ENCODE data around the gene ACVR1B. TPM values are rescaled to one million over a fixed set of nuclear protein-coding genes. Genes with fewer than 3 reads are reported as not detected.

Gene ACVR1B
- total and polyA plus RNA-seq, 2 of the 8 experiments (the other 6 are each of a cell fraction or from before 2014, with no cell fraction given), result 16.0 to 19.2 TPM

GRCh38 chr12:51943346-51943745, 8.2 kb upstream of the ACVR1B start:
- H4K8ac ChIP-seq (ENCODE audit: extremely low read depth, insufficient read depth, low read length), result no peak overlapping the region
- H3K23ac ChIP-seq (ENCODE audit: insufficient read length), result no peak overlapping the region
- no peak overlapping the region for H2BK15ac ChIP-seq (ENCODE audit: low read length)
- H4K20me1 ChIP-seq (replicated peaks in 1 of 2; ENCODE audit: control insufficient read depth in 1 of 2, insufficient read depth in 2 of 2, low read length in 2 of 2), result no peaks in the 10 kb centered on the region
- H3K14ac ChIP-seq (ENCODE audit: insufficient read length), result no peak overlapping the region
- no peak overlapping the region for H3K9ac ChIP-seq (replicated peaks in 1 of 4; ENCODE audit: extremely low read depth in 1 of 4, low read depth in 3 of 4, low read length in 3 of 4)
- no peak overlapping the region for H3K18ac ChIP-seq (ENCODE audit: extremely low read depth, low read length)
- no peak for FAIRE-seq
- no peak overlapping the region for H2BK120ac ChIP-seq (replicated peaks; ENCODE audit: low read depth, low read length)
- H3K9me3 ChIP-seq (ENCODE audit: insufficient read depth in 2 of 2, low read depth in 1 of 2, low read length in 1 of 2), result peaks cover 0 to 5% of the 10 kb centered on the region in 2 experiments; a peak in 1 of 4 replicates
- no peaks in the 10 kb centered on the region for H3K79me1 ChIP-seq (ENCODE audit: low read depth, low read length)
- H3K4me1 ChIP-seq (replicated peaks in 1 of 4; ENCODE audit: control insufficient read depth in 3 of 4, insufficient read depth in 4 of 4, low read length in 3 of 4), result peaks cover 0 to 2% (median 0%) of the 10 kb centered on the region in 4 experiments; a peak in 2 of 7 replicates
- TF ChIP-seq JUND (IDR thresholded peaks at IDR 0.05; ENCODE audit: low read length) (no peak), SIN3A (conservative IDR thresholded peaks at IDR 0.05 in 1 of 2, IDR thresholded peaks at IDR 0.05 in 1 of 2; ENCODE audit: low read depth in 1 of 2, low read length in 2 of 2) (no peak), GABPA (IDR thresholded peaks at IDR 0.05; ENCODE audit: borderline replicate concordance, insufficient read depth, low read length) (no peak), ASH2L (IDR thresholded peaks at IDR 0.05; ENCODE audit: low read length) (no peak), POU5F1 (IDR thresholded peaks at IDR 0.05; ENCODE audit: low read depth, low read length) (no peak)
- no peak overlapping the region for H2BK12ac ChIP-seq (ENCODE audit: low read depth, low read length)
- ChIA-PET POLR2A (ENCODE audit: partially characterized antibody) (no interaction called here), CTCF (ENCODE audit: partially characterized antibody) (interaction anchor here (0.5 to 10.1 kb wide), 2 partner anchors 19 to 188 kb away, joined by 3 to 106 read pairs; no protein-coding TSS in a partner anchor)
- H4K91ac ChIP-seq (replicated peaks; ENCODE audit: insufficient read length, low read length), result no peak overlapping the region
- peaks cover 0 to 10% (median 4%) of the 10 kb centered on the region in 4 experiments; a peak in 4 of 7 replicates for H3K27me3 ChIP-seq (replicated peaks in 1 of 4; ENCODE audit: control insufficient read depth in 3 of 4, extremely low read depth in 1 of 4, insufficient read depth in 3 of 4, low read length in 3 of 4)
- no peak overlapping the region for H3K4ac ChIP-seq (replicated peaks; ENCODE audit: insufficient read length, low read depth, low read length)
- no peak for DNase-seq (ENCODE audit: low read depth in 1 of 2, low spot score in 2 of 2)
- H2AK5ac ChIP-seq (ENCODE audit: low read depth, low read length), result no peak overlapping the region
- H3K27ac ChIP-seq (ENCODE audit: low read depth, low read length), result no peak overlapping the region
- H3K56ac ChIP-seq (replicated peaks; ENCODE audit: insufficient read length, low read depth, low read length), result no peak overlapping the region
- H2BK5ac ChIP-seq (ENCODE audit: low read depth, low read length), result no peak overlapping the region
- H3K4me2 ChIP-seq (ENCODE audit: insufficient read depth in 1 of 2, low read depth in 2 of 2, low read length in 2 of 2), result no peak overlapping the region
- H2AFZ ChIP-seq (ENCODE audit: low read length), result no peak overlapping the region
- no peak overlapping the region for H2BK20ac ChIP-seq (ENCODE audit: low read length)
- no peak overlapping the region for H4K5ac ChIP-seq (ENCODE audit: insufficient read length, low read depth, low read length)
- 89% methylated on average over 2 of the region's 2 CpGs; no CpG with 5 or more reads in 1 of the 2 experiments for WGBS, 2 experiments (ENCODE audit: extremely low coverage in 1 of 2, insufficient coverage in 1 of 2, insufficient read length in 1 of 2, insufficient replicate concordance in 2 of 2, low coverage in 1 of 2, low lambda C conversion rate in 2 of 2, missing lambda C conversion rate in 1 of 2)
- no peaks in the 10 kb centered on the region for H3K36me3 ChIP-seq (ENCODE audit: control insufficient read depth in 2 of 4, insufficient read depth in 4 of 4, low read length in 3 of 4)
- 0 out of 2 replicates have a peak, but pooled peaks cover 2% of the 10 kb centered on the region for H3K23me2 ChIP-seq (ENCODE audit: low read depth, low read length)
- no peaks in the 10 kb centered on the region for H3K79me2 ChIP-seq (ENCODE audit: control insufficient read depth in 1 of 2, insufficient read depth in 2 of 2, low read length in 2 of 2)
- H3K4me3 ChIP-seq (ENCODE audit: extremely low read depth in 1 of 4, insufficient read depth in 2 of 4, low read depth in 3 of 4, low read length in 4 of 4), result no peak overlapping the region
